Epithelial cell of prostate (primary cell): ENCODE data around the gene ULK3.

Experiments
- DNase-seq: peaks from one replicate; pipeline ENCODE4 v3.0.0-alpha.2; 2011; ENCODE audit warnings: low read depth, low spot score
- H3K27ac ChIP-seq: fragments of 450-650 bp; 2 replicates; pipeline ENCODE4 v1.5.1; 2017; ENCODE audit warnings: mild to moderate bottlenecking

Gene ULK3

GRCh38 chr15:74869372-74869725 lies 26.4 kb upstream of the ULK3 start:
- peak overlapping the region; percentile 91 for H3K27ac ChIP-seq
- no peak for DNase-seq

DNA sequence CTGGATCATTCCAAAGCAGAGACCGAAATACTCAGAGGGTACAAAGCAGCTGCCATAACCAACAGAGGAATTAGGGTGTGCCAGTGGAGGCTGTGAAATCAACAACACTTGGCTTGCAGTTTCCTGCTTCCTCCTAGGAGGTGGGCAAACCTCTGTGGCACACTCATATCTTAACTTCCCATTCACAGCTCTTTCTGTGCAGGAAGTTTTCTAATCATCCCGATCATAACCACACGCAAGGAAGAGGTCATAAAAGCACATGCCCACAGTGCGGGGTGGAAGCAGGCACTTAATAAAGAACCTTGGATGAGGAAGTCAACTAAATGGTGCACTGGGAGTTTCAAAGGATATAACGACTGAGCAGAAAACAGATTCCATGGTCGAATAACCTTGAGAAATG lies 25.1 kb upstream of the ULK3 start:
- peak overlapping the region; percentile 91 for H3K27ac ChIP-seq
- DNase-seq: no peak

GRCh38 chr15:74867466-74868038 lies 24.6 kb upstream of the ULK3 start:
- DNase-seq: no peak
- H3K27ac ChIP-seq: peak overlapping the region; percentile 91

- peak overlapping the region; percentile 91 for H3K27ac ChIP-seq
- peak; percentile 76 for DNase-seq
These were observed 23.1 kb upstream of the ULK3 start for GRCh38 chr15:74866090-74866489.

- H3K27ac ChIP-seq: peak overlapping the region; percentile 91
- DNase-seq: no peak
These were observed 22.4 kb upstream of the ULK3 start for GRCh38 chr15:74865316-74865715.

DNA sequence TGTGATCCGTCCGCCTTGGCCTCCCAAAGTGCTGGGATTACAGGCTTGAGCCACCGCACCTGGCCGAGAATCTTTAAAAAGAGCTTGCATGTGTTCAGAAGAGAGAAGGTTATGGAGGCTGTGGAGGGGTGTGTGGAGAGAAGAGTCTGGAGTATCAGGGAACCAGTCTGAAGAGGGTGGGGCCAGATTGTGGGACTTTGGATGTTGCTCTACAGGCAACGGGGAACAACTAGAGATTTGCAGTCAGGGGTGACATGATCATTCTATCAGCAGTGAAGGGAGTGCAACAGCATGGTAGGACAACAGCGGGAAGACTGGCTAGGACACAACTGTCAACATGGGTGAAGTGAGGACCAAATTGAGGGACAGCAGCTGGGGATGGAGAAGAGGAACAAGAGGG lies 21.3 kb upstream of the ULK3 start:
- no peak for DNase-seq
- H3K27ac ChIP-seq: peak overlapping the region; percentile 91

DNA sequence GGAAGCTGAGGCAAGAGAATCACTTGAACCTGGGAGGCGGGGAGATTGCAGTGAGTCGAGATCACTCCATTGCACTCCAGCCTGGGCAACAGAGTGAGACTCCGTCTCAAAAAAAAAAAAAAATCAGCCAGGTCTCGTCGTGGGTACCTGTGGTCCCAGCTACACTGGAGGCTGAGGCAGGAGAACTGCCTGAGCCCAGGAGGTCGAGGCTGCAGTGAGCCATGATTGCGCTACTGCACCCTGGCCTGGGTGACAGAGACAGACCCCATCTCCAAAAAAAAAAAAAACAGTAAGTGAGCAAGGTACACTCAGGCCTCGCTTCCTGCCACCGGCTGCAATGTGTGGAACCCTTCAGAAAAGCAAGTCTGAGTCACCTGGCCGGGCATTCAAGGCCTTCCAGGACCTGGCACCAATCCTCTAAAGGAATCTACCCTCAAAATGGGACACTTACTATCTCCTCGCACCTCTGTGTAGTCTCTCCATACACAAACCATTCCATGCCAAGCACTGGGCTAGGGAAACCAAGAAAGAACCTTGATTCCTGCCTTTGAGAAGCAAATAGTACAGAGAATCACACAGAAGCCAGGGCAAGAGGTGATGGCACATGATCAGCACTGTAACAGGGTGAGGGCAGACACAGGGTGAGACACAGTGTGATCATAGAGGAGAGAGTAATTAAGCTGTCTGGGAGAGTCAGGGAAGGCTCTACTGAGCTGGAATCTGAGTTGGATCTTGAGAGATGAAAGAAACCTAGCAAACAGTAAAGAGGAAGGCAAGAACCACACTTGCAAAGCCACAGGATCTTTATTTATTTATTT lies 20.5 kb upstream of the ULK3 start:
- H3K27ac ChIP-seq: peak overlapping the region; percentile 91
- DNase-seq: no peak

GRCh38 chr15:74858369-74858740 lies 15.4 kb upstream of the ULK3 start:
- no peak for DNase-seq
- no peak overlapping the region for H3K27ac ChIP-seq

DNA sequence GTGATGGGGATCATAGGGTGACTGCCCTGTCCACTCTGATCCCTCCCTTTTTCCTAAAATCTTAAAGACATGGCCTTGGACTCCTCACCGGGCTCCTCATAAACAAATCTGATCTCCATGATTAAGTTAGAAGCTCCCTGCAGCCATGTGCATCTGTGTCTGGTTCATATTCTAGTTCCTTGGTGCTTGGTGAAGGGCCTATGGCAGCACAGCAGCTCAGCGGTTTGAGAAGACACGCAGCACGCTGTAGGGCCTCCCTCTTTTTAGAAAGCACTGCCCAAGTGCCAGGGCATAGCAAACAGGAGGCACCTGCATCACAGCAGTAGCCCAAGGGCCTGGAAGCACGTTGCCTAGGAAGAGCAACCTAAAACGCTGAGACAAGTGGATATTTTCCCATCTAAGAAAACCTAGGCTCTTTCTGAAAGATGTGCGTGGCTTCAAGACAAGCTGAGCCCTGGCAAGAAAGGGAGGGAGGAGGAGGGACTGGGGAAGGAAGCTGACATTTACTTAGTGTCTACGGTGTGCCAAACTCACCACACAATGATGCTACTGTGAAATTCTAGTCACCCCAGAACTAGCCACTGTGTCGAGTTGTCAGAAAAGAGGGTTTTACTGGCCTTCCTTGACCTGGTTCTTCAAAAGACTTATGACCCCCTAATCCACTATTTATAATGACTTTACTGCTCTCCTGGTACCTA lies 14.9 kb upstream of the ULK3 start:
- no peak for DNase-seq
- no peak overlapping the region for H3K27ac ChIP-seq

DNA sequence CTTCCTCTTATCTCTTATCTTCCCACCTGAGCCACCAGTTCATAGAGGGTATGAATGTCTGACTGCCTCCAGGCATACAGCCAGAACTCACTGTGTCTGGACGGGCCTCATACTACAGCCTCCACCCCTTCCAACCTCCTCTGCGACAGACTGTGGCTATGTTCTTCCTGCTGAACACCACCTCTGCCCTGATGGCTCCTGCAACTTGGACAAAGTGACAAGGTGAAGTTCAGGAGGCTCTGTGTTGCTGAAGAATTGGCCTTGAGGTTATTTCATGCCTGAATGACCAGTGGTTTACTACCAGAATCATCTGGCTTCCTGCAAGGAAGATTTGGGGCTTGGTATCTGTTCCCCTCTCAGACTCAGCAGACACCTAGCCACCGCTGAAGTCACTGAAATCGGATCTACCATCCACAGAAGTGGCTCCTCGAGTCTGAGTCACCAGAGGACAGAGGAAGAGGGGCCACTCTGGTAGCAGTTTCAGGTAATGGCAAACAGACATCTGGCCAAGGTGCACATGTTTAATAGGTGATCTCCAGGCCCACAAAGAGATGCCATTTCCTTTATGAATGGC lies 14.2 kb upstream of the ULK3 start:
- no peak overlapping the region for H3K27ac ChIP-seq
- no peak for DNase-seq

DNA sequence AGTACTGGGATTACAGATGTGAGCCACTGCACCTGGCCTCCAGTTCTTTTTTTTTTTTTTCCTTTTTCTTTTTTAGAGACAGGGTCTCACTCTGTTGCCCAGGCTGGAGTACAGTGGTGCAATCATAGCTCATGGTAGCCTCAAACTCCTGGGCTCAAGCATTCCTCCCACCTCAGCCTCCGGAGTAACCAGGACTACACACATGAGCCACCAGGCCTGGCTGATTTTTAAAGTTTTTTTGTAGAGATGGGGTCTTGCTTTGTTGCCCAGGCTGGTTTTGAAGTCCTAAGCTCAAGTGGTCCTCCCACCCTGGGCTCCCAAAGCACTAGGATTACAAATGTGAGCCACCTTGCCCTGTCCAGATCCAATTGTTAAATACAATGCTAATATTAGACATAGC lies 13.6 kb upstream of the ULK3 start:
- no peak overlapping the region for H3K27ac ChIP-seq
- no peak for DNase-seq

DNA sequence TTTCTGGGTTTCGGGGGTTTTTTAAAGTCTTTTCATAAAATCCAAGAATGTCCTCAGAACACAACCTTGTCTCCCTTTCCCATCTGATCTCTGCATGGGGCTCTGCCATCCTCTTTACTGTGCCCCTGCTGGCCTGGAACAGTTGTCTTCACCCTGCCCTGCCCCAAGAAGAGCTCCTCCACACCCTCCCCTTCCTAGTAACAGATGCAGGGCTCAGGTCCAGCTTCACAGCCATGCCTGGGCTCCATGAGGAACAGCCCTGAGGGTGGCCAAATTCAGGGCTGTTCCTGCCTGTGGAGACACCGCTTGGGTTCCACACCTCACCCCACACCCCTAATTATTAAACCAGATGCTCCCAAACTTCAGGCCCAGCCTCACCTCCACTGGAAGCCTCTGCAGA lies 12.9 kb upstream of the ULK3 start:
- DNase-seq: no peak
- H3K27ac ChIP-seq: no peak overlapping the region

- no peak overlapping the region for H3K27ac ChIP-seq
- no peak for DNase-seq
These were observed 11.6 kb upstream of the ULK3 start for GRCh38 chr15:74854453-74855022.

GRCh38 chr15:74851960-74852359 lies 9.0 kb upstream of the ULK3 start:
- no peak for DNase-seq
- H3K27ac ChIP-seq: no peak overlapping the region

DNA sequence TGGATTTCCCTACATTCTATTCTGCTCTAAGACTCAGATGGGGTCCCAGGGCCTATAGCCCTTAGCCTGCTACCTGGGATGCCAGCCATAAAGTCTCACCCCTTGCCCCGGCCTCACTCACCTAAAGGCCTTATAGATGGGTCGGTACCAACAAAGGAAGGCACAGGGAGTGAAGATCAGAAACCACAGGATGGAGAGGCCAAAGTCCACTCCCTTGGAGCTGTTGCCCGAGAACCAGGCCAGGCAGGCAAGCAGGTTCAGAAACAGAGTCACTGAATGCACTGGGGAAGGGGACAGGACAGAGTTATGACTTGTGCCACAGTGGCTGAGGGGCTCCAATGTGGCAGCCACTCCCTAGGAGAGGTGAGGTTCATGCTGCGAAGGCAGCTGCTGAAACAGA lies 7.4 kb upstream of the ULK3 start:
- H3K27ac ChIP-seq: no peak overlapping the region
- DNase-seq: no peak

DNA sequence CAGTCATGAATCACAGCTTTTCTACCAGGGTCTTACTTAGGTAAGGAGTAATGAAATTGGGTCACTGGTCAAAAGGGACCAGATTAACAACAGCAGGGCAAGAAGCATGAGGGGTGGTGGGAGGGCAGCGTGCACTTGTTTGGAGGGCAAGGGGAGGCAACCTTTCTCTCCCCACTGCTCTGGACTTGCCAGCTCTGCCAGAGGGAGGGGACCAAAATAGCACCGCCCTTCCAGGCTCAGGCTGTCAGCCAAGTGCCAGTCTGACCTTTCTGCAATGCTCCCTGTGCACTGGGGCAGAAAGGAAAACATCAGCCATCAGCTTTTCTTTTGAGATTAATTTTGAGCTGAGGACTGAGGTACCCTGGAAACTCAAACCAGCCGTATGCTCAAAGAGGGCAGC lies 4.5 kb upstream of the ULK3 start:
- no peak overlapping the region for H3K27ac ChIP-seq
- no peak for DNase-seq

DNA sequence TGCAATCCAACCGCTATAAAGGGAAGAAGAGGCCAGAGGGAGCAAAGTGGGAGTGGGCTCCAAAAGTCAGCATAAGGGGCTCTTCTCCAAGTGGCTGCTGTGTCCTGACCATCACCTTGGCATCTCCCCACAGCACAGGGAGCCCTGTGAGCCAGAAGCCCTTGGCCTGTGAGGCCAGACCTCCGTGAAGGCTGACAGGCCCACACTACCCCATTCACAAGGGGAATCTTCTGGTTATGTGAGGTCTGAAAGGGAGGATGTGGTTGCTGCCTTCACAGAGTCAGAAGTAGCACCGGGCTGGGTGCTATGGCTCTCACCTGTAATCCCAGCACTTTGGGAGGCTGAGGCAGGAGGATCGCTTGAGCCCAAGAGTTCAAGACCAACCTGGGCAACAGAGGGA lies 2.6 kb upstream of the ULK3 start:
- H3K27ac ChIP-seq: no peak overlapping the region

GRCh38 chr15:74845208-74845568 lies 2.2 kb upstream of the ULK3 start:
- H3K27ac ChIP-seq: no peak overlapping the region
- DNase-seq: no peak

More for the DNA sequence above, 2.6 kb upstream of the ULK3 start:
- DNase-seq: no peak

- no peak for DNase-seq
- no peak overlapping the region for H3K27ac ChIP-seq
These were observed 1.6 kb upstream of the ULK3 start for GRCh38 chr15:74844319-74845207.

- H3K27ac ChIP-seq: no peak overlapping the region
- DNase-seq: no peak
These were observed 939 bp upstream of the ULK3 start for GRCh38 chr15:74843891-74844299.
